NB4 (cell line): ENCODE data around the gene CDH4.
A peak's percentile ranks its signal among the peaks of the same experiment; 100 is the strongest.
"Not testable (repeated sequence)": the region's sequence is repeated elsewhere in the genome, so short reads cannot be mapped to it uniquely, and the experiment has no call there.

Experiments used
- DNase-seq: peaks from one replicate; pipeline ENCODE4 v3.0.0; 2010; ENCODE audit warnings: low read depth
- H3K4me3 ChIP-seq: one replicate; pipeline ENCODE4 v1.5.1; 2011; ENCODE audit warnings: mild to moderate bottlenecking, low read depth, low read length, moderate library complexity
- CTCF ChIP-seq: IDR thresholded peaks from one replicate; pipeline ENCODE4 v1.5.1; 2012; ENCODE audit warnings: low read depth, low read length
- MAX ChIP-seq: IDR thresholded peaks from 2 replicates; pipeline ENCODE4 v1.6.1; 2011; ENCODE audit warnings: low read depth, low read length
- MYC ChIP-seq: IDR thresholded peaks from 2 replicates; pipeline ENCODE4 v1.6.1; 2011; ENCODE audit warnings: low read depth, low read length
- POLR2A ChIP-seq: IDR thresholded peaks from 2 replicates; pipeline ENCODE4 v1.6.1; 2011; ENCODE audit warnings: mild to moderate bottlenecking; ENCODE audit not compliant: insufficient read length; ENCODE audit errors: extremely low read depth

Gene CDH4

GRCh38 chr20:61980647-61981583, 728.9 kb downstream of the CDH4 start:
- peak; percentile 37 for DNase-seq
- no peak for TF ChIP-seq MAX
- no peak for TF ChIP-seq MYC
- TF ChIP-seq CTCF = peak; percentile 12
- H3K4me3 ChIP-seq = no peak overlapping the region

- DNase-seq, H3K4me3 ChIP-seq: not testable (repeated sequence)
Measured at GRCh38 chr20:61981691-61982090, 729.6 kb downstream of the CDH4 start.

DNA sequence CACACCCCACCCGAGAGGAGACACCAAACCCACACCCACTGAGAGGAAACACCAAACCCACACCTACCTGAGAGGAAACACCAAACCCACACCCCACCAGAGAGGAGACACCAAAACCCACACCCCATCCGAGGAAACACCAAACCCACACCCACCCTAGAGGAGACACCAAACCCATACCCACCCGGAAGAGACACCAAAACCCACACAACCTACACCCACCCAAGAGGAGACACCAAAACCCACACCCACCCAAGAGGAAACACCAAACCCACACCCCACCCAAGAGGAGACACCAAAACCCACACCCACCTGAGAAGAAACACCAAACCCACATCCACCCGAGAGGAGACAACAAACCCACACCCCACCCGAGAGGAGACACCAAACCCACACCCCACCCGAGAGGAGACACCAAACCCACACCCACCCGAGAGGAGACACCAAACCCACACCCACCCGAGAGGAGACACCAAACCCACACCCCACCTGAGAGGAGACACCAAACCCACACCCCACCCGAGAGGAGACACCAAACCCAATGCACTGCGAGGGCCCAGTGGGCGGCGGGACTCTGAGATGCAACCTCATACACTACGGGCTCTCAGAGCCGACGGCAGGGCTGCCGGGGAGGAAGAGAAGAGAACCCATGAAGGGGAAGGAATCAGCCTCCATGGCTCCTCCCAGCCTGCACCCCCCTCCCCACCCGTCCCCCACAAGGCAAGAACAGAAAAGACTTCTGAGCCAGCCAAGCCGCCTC, 730.3 kb downstream of the CDH4 start:
- no peak overlapping the region for H3K4me3 ChIP-seq
- DNase-seq = no peak
- TF ChIP-seq CTCF = no peak
- no peak for TF ChIP-seq POLR2A
- TF ChIP-seq MYC = no peak
- no peak for TF ChIP-seq MAX

- no peak overlapping the region for H3K4me3 ChIP-seq
- TF ChIP-seq CTCF (no peak), MAX (no peak), MYC (no peak), POLR2A (no peak)
- no peak for DNase-seq
Measured at GRCh38 chr20:61982951-61983315, 730.9 kb downstream of the CDH4 start.

DNA sequence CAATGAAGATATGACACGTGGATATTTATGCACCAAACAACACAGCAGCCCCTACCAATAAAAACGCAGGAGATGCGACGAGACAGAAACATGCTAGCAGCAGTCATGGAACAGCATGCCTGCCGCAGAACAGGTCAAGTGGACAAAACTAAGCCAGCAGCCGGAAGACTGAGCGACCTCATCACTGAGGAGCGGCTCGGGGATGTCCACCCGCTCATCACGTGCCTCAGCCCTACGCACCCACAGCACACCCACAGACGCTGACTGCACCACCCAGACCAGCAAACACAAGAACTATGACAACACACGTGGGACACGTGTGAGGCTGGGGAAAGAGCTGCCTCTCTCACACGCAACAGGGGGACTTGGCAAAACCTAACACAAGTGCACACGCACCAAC, 731.9 kb downstream of the CDH4 start:
- no peak for DNase-seq
- no peak overlapping the region for H3K4me3 ChIP-seq
- TF ChIP-seq MAX = no peak

DNA sequence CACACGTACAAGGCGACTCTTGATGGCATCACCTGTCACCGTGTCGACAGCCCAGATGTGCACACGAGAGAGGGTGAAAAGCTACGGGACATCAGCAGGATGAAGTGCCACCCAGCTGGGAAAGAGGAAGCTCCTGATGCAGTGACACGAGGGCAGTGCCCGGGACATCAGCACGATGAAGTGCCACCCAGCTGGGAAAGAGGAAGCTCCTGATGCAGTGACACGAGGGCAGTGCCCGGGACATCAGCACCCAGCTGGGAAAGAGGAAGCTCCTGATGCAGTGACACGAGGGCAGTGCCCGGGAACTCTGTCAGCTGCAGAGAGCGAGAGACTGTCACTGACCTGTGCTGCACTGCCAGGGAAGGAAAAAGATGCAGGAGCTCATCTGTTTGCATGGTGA, 732.4 kb downstream of the CDH4 start:
- not testable (repeated sequence) for H3K4me3 ChIP-seq
- peak; percentile 24 for DNase-seq

- DNase-seq = no peak
- TF ChIP-seq CTCF = no peak
- TF ChIP-seq POLR2A = no peak
- no peak for TF ChIP-seq MYC
- no peak for TF ChIP-seq MAX
- H3K4me3 ChIP-seq = no peak overlapping the region
Measured at GRCh38 chr20:61985096-61985495, 733.0 kb downstream of the CDH4 start.
